ENCODE results near the gene NSUN6. TPM values are rescaled to one million over a fixed set of nuclear protein-coding genes. Genes with fewer than 3 reads are reported as not detected.

The NSUN6 gene
- total RNA-seq, 2 experiments from 2014 or later, result 23.2 to 27.2 TPM

DNA sequence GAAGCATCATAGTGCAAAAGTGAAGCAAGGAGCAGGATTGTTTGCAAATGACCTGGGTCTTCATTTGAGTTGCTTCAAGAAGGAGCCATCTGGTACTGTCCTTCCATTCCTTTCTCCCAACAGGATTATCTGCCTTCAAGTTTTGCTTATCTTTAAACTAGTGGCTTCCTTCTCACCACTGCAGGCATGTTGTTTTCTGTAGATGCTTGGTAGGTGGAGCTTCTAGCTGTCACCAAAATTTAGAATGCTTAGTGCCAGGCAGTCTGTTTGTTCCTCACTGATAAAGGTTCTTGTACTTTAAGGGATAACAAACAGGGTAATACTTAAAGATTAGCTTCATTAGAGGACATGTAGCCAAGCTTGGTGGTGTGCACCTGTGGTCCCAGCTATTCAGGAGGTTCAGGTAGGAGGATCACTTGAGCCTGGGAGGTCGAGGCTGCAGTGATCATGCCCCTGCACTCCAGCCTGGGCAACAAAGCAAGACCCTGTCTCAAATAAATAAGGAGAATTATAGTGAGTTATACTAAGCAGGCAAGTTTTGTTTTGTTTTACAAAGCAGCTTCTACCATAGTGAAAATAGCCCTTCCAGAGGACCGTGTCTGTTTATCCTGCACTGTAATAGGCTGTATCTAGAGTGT, 13.6 kb upstream of the NSUN6 start:
- no peak for DNase-seq (ENCODE audit: low spot score)
- BruUV-seq (replicated peaks), result no TSS peak
- no peak overlapping the region for H3K4me3 ChIP-seq (ENCODE audit: low read depth, low read length, poor library complexity, severe bottlenecking)
- H3K79me2 ChIP-seq (ENCODE audit: insufficient read depth, low read depth, low read length), result peaks cover 97% of the 10 kb centered on the region
- H3K9me2 ChIP-seq (ENCODE audit: insufficient read depth, low read length), result no peaks in the 10 kb centered on the region
- ChIA-PET CTCF (ENCODE audit: unreplicated experiment) (no interaction called here), POLR2A (interaction anchor here (1.0 to 2.8 kb wide), 3 partner anchors 9 to 38 kb away, joined by 3 to 19 read pairs (median 3); no protein-coding TSS in a partner anchor)
- no peak for TF ChIP-seq EZH2phosphoT487 (IDR thresholded peaks at IDR 0.05; ENCODE audit: borderline replicate concordance, low read depth, low read length)
- TF ChIP-seq, protein P1, sequence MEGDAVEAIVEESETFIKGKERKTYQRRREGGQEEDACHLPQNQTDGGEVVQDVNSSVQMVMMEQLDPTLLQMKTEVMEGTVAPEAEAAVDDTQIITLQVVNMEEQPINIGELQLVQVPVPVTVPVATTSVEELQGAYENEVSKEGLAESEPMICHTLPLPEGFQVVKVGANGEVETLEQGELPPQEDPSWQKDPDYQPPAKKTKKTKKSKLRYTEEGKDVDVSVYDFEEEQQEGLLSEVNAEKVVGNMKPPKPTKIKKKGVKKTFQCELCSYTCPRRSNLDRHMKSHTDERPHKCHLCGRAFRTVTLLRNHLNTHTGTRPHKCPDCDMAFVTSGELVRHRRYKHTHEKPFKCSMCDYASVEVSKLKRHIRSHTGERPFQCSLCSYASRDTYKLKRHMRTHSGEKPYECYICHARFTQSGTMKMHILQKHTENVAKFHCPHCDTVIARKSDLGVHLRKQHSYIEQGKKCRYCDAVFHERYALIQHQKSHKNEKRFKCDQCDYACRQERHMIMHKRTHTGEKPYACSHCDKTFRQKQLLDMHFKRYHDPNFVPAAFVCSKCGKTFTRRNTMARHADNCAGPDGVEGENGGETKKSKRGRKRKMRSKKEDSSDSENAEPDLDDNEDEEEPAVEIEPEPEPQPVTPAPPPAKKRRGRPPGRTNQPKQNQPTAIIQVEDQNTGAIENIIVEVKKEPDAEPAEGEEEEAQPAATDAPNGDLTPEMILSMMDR (conservative IDR thresholded peaks at IDR 0.05; ENCODE audit: low read length), result no peak
- H3K4me1 ChIP-seq (ENCODE audit: insufficient read depth, low read length, poor library complexity, severe bottlenecking), result peaks cover 19% of the 10 kb centered on the region
- no peak overlapping the region for H3K27ac ChIP-seq (ENCODE audit: low read depth, low read length, poor library complexity, severe bottlenecking)
- intact Hi-C loops (cut with micrococcal nuclease; ENCODE audit: unreplicated experiment), result no loop called here
- H2AFZ ChIP-seq (ENCODE audit: low read length), result no peak overlapping the region
- no peaks in the 10 kb centered on the region for H3K9me3 ChIP-seq (ENCODE audit: low read length)
- peaks cover 76% of the 10 kb centered on the region for H3K36me3 ChIP-seq (ENCODE audit: insufficient read depth, low read length)
- no peak overlapping the region for H3K4me2 ChIP-seq (ENCODE audit: low read length)
- peaks cover 24% of the 10 kb centered on the region for H4K20me1 ChIP-seq (ENCODE audit: insufficient read depth, low read length)

DNA sequence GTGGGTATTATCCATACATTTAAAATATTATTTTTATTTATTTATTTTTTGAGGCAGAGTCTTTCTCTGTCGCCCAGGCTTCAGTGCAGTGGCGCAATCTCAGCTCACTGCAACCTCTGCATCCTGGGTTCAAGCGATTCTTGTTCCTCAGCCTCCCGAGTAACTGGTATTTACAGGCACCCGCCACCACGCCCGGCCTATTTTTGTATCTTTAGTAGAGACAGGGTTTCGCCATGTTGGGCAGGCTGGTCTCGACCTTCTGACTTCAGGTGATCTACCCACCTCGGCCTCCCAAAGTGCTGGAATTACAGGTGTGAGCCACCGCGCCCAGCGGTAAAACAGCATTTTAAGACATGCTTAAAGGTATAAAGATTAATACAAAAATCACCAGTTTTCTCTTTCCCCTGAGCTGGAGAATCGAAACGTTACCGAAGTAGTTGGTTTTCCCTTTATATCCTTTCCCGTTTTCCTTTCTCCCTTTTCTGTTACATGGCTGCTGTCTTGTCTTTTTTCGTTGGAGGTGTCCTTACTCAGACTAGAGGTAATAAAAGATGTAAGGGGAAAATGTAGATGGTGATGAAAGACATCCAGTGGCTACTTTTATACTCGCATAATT, 9.5 kb upstream of the NSUN6 start:
- intact Hi-C loops (cut with micrococcal nuclease; ENCODE audit: unreplicated experiment), result no loop called here
- Histone ChIP-seq H2AFZ (ENCODE audit: low read length) (no peak overlapping the region), H3K4me2 (ENCODE audit: low read length) (peak overlapping the region; percentile 96), H3K9me3 (ENCODE audit: low read length) (no peaks in the 10 kb centered on the region), H3K9me2 (ENCODE audit: insufficient read depth, low read length) (no peaks in the 10 kb centered on the region), H3K79me2 (ENCODE audit: insufficient read depth, low read depth, low read length) (peaks cover 82% of the 10 kb centered on the region), H3K4me3 (ENCODE audit: low read depth, low read length, poor library complexity, severe bottlenecking) (peak overlapping the region; percentile 97), H4K20me1 (ENCODE audit: insufficient read depth, low read length) (peaks cover 20% of the 10 kb centered on the region), H3K4me1 (ENCODE audit: insufficient read depth, low read length, poor library complexity, severe bottlenecking) (peaks cover 24% of the 10 kb centered on the region), H3K36me3 (ENCODE audit: insufficient read depth, low read length) (peaks cover 37% of the 10 kb centered on the region), H3K27ac (ENCODE audit: low read depth, low read length, poor library complexity, severe bottlenecking) (no peak overlapping the region)
- ChIA-PET POLR2A (interaction anchor here (0.8 to 1.3 kb wide), 2 partner anchors 12 to 58 kb away, joined by 3 read pairs; no protein-coding TSS in a partner anchor), CTCF (ENCODE audit: unreplicated experiment) (no interaction called here)
- no peak for TF ChIP-seq EZH2phosphoT487 (IDR thresholded peaks at IDR 0.05; ENCODE audit: borderline replicate concordance, low read depth, low read length)
- TF ChIP-seq, protein P1 (conservative IDR thresholded peaks at IDR 0.05; ENCODE audit: low read length), result no peak
- DNase-seq (ENCODE audit: low spot score), result no peak
- BruUV-seq (replicated peaks), result no TSS peak

Measured in OCI-LY7 (cell line).